ENCODE data around the gene FGFBP1.

The FGFBP1 gene

GRCh38 chr4:15938640-15939039 is at the start of gene FGFBP1:
FGFBP1 (minus strand) TSS chr4:15938740; CDS start chr4:15936632, 2,108 bp downstream.
- no peak for DNase-seq

GRCh38 chr4:15988222-15988621 is 49.7 kb upstream of the FGFBP1 start:
- DNase-seq, result no peak

GRCh38 chr4:15986907-15987306 is 48.4 kb upstream of the FGFBP1 start:
- DNase-seq, result no peak

- DNase-seq, result no peak
Measured at GRCh38 chr4:15983610-15984009, 45.1 kb upstream of the FGFBP1 start.

GRCh38 chr4:15982842-15983524 is 44.4 kb upstream of the FGFBP1 start:
- no peak for DNase-seq

- no peak for DNase-seq
Measured at GRCh38 chr4:15976456-15977447, 38.2 kb upstream of the FGFBP1 start.

GRCh38 chr4:15971068-15971801 is 32.7 kb upstream of the FGFBP1 start:
- DNase-seq, result no peak

- DNase-seq, result no peak
Measured at GRCh38 chr4:15968551-15969300, 30.2 kb upstream of the FGFBP1 start.

- DNase-seq, result no peak
Measured at GRCh38 chr4:15965325-15965724, 26.8 kb upstream of the FGFBP1 start.

- DNase-seq, result peak in 1 of 2 experiments; percentile 1
Measured at GRCh38 chr4:15964159-15964558, 25.6 kb upstream of the FGFBP1 start.

- no peak for DNase-seq
Measured at GRCh38 chr4:15963576-15963975, 25.0 kb upstream of the FGFBP1 start.

- DNase-seq, result peak; percentile 45 to 51
Measured at GRCh38 chr4:15963001-15963451, 24.5 kb upstream of the FGFBP1 start, which contains the start of gene FGFBP2. FGFBP2 (minus strand) TSS chr4:15963175; CDS start chr4:15963129, 46 bp downstream.

- no peak for DNase-seq
Measured at GRCh38 chr4:15961781-15962510, 23.4 kb upstream of the FGFBP1 start.

- no peak for DNase-seq
Measured at GRCh38 chr4:15958562-15958961, 20.0 kb upstream of the FGFBP1 start.

GRCh38 chr4:15956179-15956850 is 17.8 kb upstream of the FGFBP1 start:
- peak; percentile 78 to 81 for DNase-seq

GRCh38 chr4:15955670-15956069 is 17.1 kb upstream of the FGFBP1 start:
- no peak for DNase-seq

GRCh38 chr4:15953625-15954024 is 15.1 kb upstream of the FGFBP1 start:
- no peak for DNase-seq

GRCh38 chr4:15951781-15952180 is 13.2 kb upstream of the FGFBP1 start:
- DNase-seq, result no peak

GRCh38 chr4:15948826-15949225 is 10.3 kb upstream of the FGFBP1 start:
- no peak for DNase-seq

- no peak for DNase-seq
Measured at GRCh38 chr4:15947684-15948083, 9.1 kb upstream of the FGFBP1 start.

- DNase-seq, result peak; percentile 3 to 13
Measured at GRCh38 chr4:15945516-15945915, 7.0 kb upstream of the FGFBP1 start.
